Thymus (tissue), 2 donors: Measurements from ENCODE around the gene ORC4. TPM values are rescaled to one million over a fixed set of nuclear protein-coding genes. Genes with fewer than 3 reads are reported as not detected.

Experiments used
- polyA plus RNA-seq: library from polyadenylated mRNA; stranded (reverse); fragments of 200-250 nt; gene quantifications from one replicate; pipeline ENCODE4 v1.2.3, GENCODE V29; 2013
- total RNA-seq: library from RNA; stranded (reverse); fragments of 120-200 nt; gene quantifications from one replicate; pipeline ENCODE4 v1.2.4, GENCODE V29; 2013
- donor health status: healthy.

Gene ORC4
- total and polyA plus RNA-seq, 2 donors = 22.8 to 44.7 TPM

Other genes starting within 250 kb of the ORC4 start
- gene ACVR2A, start 175.7 kb downstream of the ORC4 start, total RNA-seq = 7.2 TPM
- gene ACVR2A, start 175.7 kb downstream of the ORC4 start, polyA plus RNA-seq = 6.6 TPM
- 13.3 TPM for gene MBD5, start 354 bp upstream of the ORC4 start, total RNA-seq
- 13.4 TPM for gene MBD5, start 354 bp upstream of the ORC4 start, polyA plus RNA-seq